Vagina (tissue), 2 donors: Measurements from ENCODE around the gene SLC39A6.

Experiments used
- POLR2A ChIP-seq, 2 donors: fragments of 450-650 bp; IDR thresholded peaks; one replicate each; pipeline ENCODE4 v1.6.1; 2017; ENCODE audit warnings: antibody characterized with exemption in 2 of 2, mild to moderate bottlenecking in 2 of 2, moderate library complexity in 2 of 2
- TF ChIP-seq, protein P1 (sequence below), 3 experiments: fragments of 450-650 bp in 2 of 3; fragments of 200-600 bp in 1 of 3; sonication (generic) in 1 of 3; IDR thresholded peaks; one replicate each; pipeline ENCODE4 v1.5.1; 2017 to 2019; ENCODE audit warnings: antibody characterized with exemption in 3 of 3, mild to moderate bottlenecking in 2 of 3, moderate library complexity in 2 of 3

DNA sequence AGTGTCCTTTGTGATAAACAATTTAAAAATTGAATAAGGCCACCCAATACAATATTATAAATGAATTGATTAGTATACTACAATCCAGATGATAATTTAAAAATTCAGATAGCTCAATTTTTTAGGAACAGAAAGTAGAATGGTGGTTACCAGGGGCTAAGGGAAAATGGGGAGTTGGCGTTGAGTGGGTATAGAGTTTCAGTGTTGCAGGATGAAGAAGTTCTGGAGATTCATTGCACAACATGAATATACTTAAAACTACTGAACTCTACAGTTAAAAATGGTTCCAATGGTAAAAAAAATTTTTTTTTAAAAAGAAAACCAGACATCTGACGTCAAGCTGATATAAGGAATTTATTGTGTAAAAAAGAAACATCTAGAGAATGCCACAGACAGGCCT, 20.9 kb downstream of the SLC39A6 start:
- TF ChIP-seq, protein P1, sequence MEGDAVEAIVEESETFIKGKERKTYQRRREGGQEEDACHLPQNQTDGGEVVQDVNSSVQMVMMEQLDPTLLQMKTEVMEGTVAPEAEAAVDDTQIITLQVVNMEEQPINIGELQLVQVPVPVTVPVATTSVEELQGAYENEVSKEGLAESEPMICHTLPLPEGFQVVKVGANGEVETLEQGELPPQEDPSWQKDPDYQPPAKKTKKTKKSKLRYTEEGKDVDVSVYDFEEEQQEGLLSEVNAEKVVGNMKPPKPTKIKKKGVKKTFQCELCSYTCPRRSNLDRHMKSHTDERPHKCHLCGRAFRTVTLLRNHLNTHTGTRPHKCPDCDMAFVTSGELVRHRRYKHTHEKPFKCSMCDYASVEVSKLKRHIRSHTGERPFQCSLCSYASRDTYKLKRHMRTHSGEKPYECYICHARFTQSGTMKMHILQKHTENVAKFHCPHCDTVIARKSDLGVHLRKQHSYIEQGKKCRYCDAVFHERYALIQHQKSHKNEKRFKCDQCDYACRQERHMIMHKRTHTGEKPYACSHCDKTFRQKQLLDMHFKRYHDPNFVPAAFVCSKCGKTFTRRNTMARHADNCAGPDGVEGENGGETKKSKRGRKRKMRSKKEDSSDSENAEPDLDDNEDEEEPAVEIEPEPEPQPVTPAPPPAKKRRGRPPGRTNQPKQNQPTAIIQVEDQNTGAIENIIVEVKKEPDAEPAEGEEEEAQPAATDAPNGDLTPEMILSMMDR (IDR thresholded peaks at IDR 0.05) = no peak
- TF ChIP-seq POLR2A (IDR thresholded peaks at IDR 0.05) = no peak
